Panc1 (cell line): ENCODE data around the gene DOCK8. TPM values are rescaled to one million over a fixed set of nuclear protein-coding genes. Genes with fewer than 3 reads are reported as not detected.

Source experiments
- ATAC-seq: fragments of 200-7000 bp; cut with Tn5 transposase; 2 replicates; pipeline ENCODE4 v1.9.1; 2020; ENCODE audit warnings: mild to moderate bottlenecking, moderate library complexity
- BruUV-seq: library from RNA; stranded (reverse); fragments of 400-500 nt; replicated peaks from 2 replicates; lab custom pipeline; 2021; lab: Mats Ljungman, UMichigan
- CTCF ChIA-PET: fragments of 300-600 bp; sonication (Branson Sonifier 250); formaldehyde crosslinking; loops from one replicate; lab custom pipeline; 2022; ENCODE audit warnings: antibody characterized with exemption; lab: Charles Lee
- POLR2A ChIA-PET: fragments of 300-600 bp; sonication (Branson Sonifier 250); formaldehyde crosslinking; loops from one replicate; lab custom pipeline; 2022; ENCODE audit warnings: antibody characterized with exemption; lab: Charles Lee
- DNase-seq: peaks from one replicate; pipeline ENCODE4 v3.0.0-alpha.2; 2010; ENCODE audit warnings: low read depth, low spot score
- H3K27ac ChIP-seq: 2 replicates; pipeline ENCODE4 v1.5.1; 2011; ENCODE audit warnings: mild to moderate bottlenecking, low read length, inconsistent platforms
- H3K27me3 ChIP-seq: fragments of 200-500 bp; sonication (Bioruptor generic); 2 replicates; pipeline ENCODE4 v1.6.0; 2014; ENCODE audit warnings: low read length, inconsistent platforms; ENCODE audit not compliant: control insufficient read depth, insufficient read depth
- H3K36me3 ChIP-seq: fragments of 200-500 bp; sonication (Bioruptor generic); 2 replicates; pipeline ENCODE4 v1.5.1; 2014; ENCODE audit warnings: inconsistent platforms, mild to moderate bottlenecking, low read length, moderate library complexity; ENCODE audit not compliant: control insufficient read depth, insufficient read depth
- H3K4me1 ChIP-seq: 2 replicates; pipeline ENCODE4 v1.5.1; 2011; ENCODE audit warnings: inconsistent platforms, mild to moderate bottlenecking, low read length, moderate library complexity; ENCODE audit not compliant: control insufficient read depth, insufficient read depth
- H3K4me3 ChIP-seq, 2 experiments: 2 replicates each; pipeline ENCODE4 v1.5.1; 2011 to 2012; ENCODE audit warnings: low read depth in 2 of 2, low read length in 2 of 2, mild to moderate bottlenecking in 2 of 2, inconsistent platforms in 1 of 2, moderate library complexity in 1 of 2
- H3K9me3 ChIP-seq: fragments of 200-500 bp; sonication (Bioruptor generic); 2 replicates; pipeline ENCODE4 v1.5.1; 2014; ENCODE audit warnings: low read depth, mild to moderate bottlenecking, inconsistent platforms, low read length, moderate library complexity; ENCODE audit not compliant: control insufficient read depth, insufficient read depth
- CTCF ChIP-seq: fragments of 450-650 bp; IDR thresholded peaks from 2 replicates; pipeline ENCODE4 v1.5.1; 2017; ENCODE audit warnings: mild to moderate bottlenecking
- POLR2AphosphoS5 ChIP-seq: IDR thresholded peaks from 2 replicates; pipeline ENCODE4 v1.6.1; 2012; ENCODE audit warnings: mild to moderate bottlenecking, low read depth, low read length, moderate library complexity
- REST ChIP-seq, 2 experiments: IDR thresholded peaks; 2 replicates each; pipeline ENCODE4 v1.6.1; 2011 to 2012; ENCODE audit warnings: low read depth in 2 of 2, control low read depth in 1 of 2, low read length in 1 of 2, mild to moderate bottlenecking in 1 of 2, moderate library complexity in 1 of 2; ENCODE audit not compliant: insufficient read depth in 1 of 2
- SIN3A ChIP-seq: IDR thresholded peaks from 2 replicates; pipeline ENCODE4 v1.6.1; 2012; ENCODE audit warnings: low read depth, mild to moderate bottlenecking, low read length, moderate library complexity, borderline replicate concordance; ENCODE audit not compliant: insufficient read depth
- TCF7L2 ChIP-seq: IDR thresholded peaks from 2 replicates; pipeline ENCODE4 v1.6.1; 2011; ENCODE audit warnings: mild to moderate bottlenecking, low read depth, low read length, inconsistent platforms
- in situ Hi-C: cut with HindIII; loops from 2 replicates; pipeline ENCODE4 v1.10.0; 2016; ENCODE audit warnings: low sequenced_read_pairs, low pct_unique_long_range_greater_than_20kb
- intact Hi-C: fragments of 100-400 bp; cut with micrococcal nuclease; formaldehyde crosslinking; loops from one replicate; pipeline ENCODE4 v1.10.0; 2022; ENCODE audit not compliant: unreplicated experiment
- total RNA-seq: library from RNA; stranded (reverse); gene quantifications from one replicate; pipeline ENCODE4 v1.2.1, GENCODE V29; 2021; ENCODE audit not compliant: unreplicated experiment

Gene DOCK8
- total RNA-seq, 1 experiment from 2014 or later, result 1.4 TPM

- ChIA-PET POLR2A (no interaction called here), CTCF (no interaction called here)
- H3K4me1 ChIP-seq, result no peaks in the 10 kb centered on the region
- H3K27ac ChIP-seq, result no peak overlapping the region
- no peak overlapping the region for H3K4me3 ChIP-seq
- no TSS peak for BruUV-seq
- in situ Hi-C loops (no loop called here), intact Hi-C loops (no loop called here)
- ATAC-seq, result no peak
- no peaks in the 10 kb centered on the region for H3K9me3 ChIP-seq
- no peaks in the 10 kb centered on the region for H3K36me3 ChIP-seq
- no peaks in the 10 kb centered on the region for H3K27me3 ChIP-seq
- DNase-seq, result no peak
- no peak for TF ChIP-seq SIN3A
Observed at GRCh38 chr9:447230-448025, 232.8 kb downstream of the DOCK8 start.

GRCh38 chr9:450057-450456 lies 235.4 kb downstream of the DOCK8 start:
- ChIA-PET CTCF (no interaction called here), POLR2A (no interaction called here)
- H3K4me3 ChIP-seq, result no peak overlapping the region
- TF ChIP-seq POLR2AphosphoS5, result no peak
- no peak for TF ChIP-seq CTCF
- TF ChIP-seq TCF7L2, result no peak
- TF ChIP-seq REST (IDR thresholded peaks at IDR 0.05; ENCODE audit: insufficient read depth in 1 of 2, low read depth in 2 of 2, low read length in 1 of 2), result no peak
- H3K36me3 ChIP-seq, result no peaks in the 10 kb centered on the region
- BruUV-seq, result no TSS peak
- intact Hi-C loops (no loop called here), in situ Hi-C loops (no loop called here)
- H3K27me3 ChIP-seq, result no peaks in the 10 kb centered on the region
- no peaks in the 10 kb centered on the region for H3K4me1 ChIP-seq
- H3K9me3 ChIP-seq, result no peaks in the 10 kb centered on the region
- ATAC-seq, result no peak
- DNase-seq, result no peak
- H3K27ac ChIP-seq, result no peak overlapping the region

- Histone ChIP-seq H3K36me3 (no peaks in the 10 kb centered on the region), H3K27ac (no peak overlapping the region), H3K4me3 (no peak overlapping the region), H3K27me3 (no peaks in the 10 kb centered on the region), H3K9me3 (no peaks in the 10 kb centered on the region), H3K4me1 (no peaks in the 10 kb centered on the region)
- ChIA-PET CTCF (no interaction called here), POLR2A (no interaction called here)
- ATAC-seq (no peak), DNase-seq (no peak)
- BruUV-seq, result no TSS peak
- TF ChIP-seq CTCF (no peak), POLR2AphosphoS5 (no peak), REST (IDR thresholded peaks at IDR 0.05; ENCODE audit: insufficient read depth in 1 of 2, low read depth in 2 of 2, low read length in 1 of 2) (no peak), TCF7L2 (no peak), SIN3A (no peak)
- in situ Hi-C loops, result no loop called here
- intact Hi-C loops, result no loop called here
Observed at GRCh38 chr9:450561-450960, 235.9 kb downstream of the DOCK8 start.
